Activated T-helper 2 cell treated with anti-CD3 and anti-CD28 coated beads, Interferon-gamma antibody, Interleukin-2, Interleukin-4, amounts not matched to agents 10 μg/mL and 5 μg/mL and 100 μg/mL, durations not matched to agents 14 hours and 24 hours and 36 hours (primary cell): Measurements from ENCODE around the gene IP6K2. TPM values are rescaled to one million over a fixed set of nuclear protein-coding genes. Genes with fewer than 3 reads are reported as not detected.
"Not testable (repeated sequence)": the region's sequence is repeated elsewhere in the genome, so short reads cannot be mapped to it uniquely, and the experiment has no call there.

ENCODE experiments used
- DNase-seq: peaks from one replicate; pipeline ENCODE4 v3.0.0; 2021; ENCODE audit warnings: low spot score
- H3K27ac Mint-ChIP-seq: one replicate; pipeline ENCODE4 v1.8.0; 2021; ENCODE audit warnings: mixed read lengths
- H3K27me3 Mint-ChIP-seq: one replicate; pipeline ENCODE4 v1.8.0; 2021; ENCODE audit warnings: low read depth, mixed read lengths
- H3K36me3 Mint-ChIP-seq: one replicate; pipeline ENCODE4 v1.8.0; 2021; ENCODE audit warnings: low read depth, mixed read lengths
- H3K4me1 Mint-ChIP-seq: one replicate; pipeline ENCODE4 v1.8.0; 2021; ENCODE audit warnings: low read depth, mixed read lengths
- H3K4me3 Mint-ChIP-seq: one replicate; pipeline ENCODE4 v1.8.0; 2021; ENCODE audit warnings: low read depth, mild to moderate bottlenecking, moderate library complexity, mixed read lengths
- H3K9me3 Mint-ChIP-seq: one replicate; pipeline ENCODE4 v1.8.0; 2021; ENCODE audit warnings: mixed read lengths
- intact Hi-C: fragments of 100-400 bp; cut with micrococcal nuclease; formaldehyde crosslinking; loops from one replicate; pipeline ENCODE4 v1.15.1; 2023
- total RNA-seq: library from RNA; stranded (reverse); gene quantifications from 2 replicates; pipeline ENCODE4 v1.2.3, GENCODE V29; 2022

The IP6K2 gene
- total RNA-seq, 1 donor from 2014 or later: 65.4 TPM

DNA sequence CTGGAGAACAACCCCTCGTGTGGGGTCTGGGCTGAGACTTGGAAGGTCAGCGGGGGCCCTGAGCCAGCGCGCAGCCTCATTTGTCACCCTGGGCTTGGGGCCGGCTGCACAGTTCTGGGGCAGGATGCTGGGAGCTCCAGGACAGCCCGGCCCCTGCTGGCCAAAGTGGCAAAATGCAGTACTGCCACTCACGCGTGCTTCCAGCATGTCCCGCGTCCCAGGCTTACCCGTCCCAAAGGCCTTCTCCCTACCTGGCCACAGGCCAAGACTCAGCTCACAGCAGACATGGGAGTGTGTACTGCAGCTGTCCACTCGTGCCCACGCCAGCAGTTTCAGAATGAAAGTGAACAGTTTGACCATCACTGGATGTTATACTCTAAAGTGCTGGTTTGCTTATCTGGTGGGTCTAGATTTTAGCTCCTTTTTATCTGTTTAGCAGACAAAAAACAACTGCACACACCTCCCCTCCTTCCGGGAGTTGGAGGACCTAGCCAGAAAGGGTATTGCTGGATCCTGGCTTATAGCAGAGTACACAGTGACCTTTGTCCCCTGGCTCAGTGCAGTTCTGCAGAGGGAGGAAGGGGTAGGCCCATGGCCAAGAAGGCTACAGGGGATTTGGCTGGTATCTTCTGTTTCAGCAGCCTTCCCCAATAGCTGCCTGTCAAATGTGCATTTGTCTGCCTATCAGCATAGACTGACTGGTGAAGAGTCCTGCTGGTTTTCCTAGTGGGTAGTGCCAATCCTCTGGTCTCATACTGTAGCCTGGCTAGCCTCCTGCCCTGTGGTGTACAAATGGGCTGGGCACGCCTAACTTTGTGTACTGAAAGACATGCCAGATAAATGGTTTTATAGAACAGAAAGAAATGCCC lies 23.2 kb upstream of the IP6K2 start:
- intact Hi-C loops: no loop called here
- H3K27ac Mint-ChIP-seq: no peak overlapping the region

DNA sequence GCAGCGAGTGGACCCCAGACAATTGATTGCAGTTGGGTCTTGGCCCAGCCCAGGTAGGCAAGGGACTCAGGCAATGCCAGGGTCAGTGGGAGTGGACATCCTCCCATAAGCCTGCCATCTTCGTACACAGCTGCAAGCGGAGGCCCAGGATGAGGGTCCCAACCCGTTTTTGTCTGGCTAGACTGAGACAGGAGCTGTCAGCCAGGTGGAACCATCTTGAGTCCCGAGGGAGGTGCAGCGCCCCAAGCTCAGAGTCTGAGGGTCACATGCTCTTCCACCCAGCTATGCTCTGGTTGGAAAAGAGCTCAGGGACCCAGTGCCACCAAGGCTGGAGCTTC lies 22.6 kb upstream of the IP6K2 start:
- H3K4me3 Mint-ChIP-seq: no peak overlapping the region
- intact Hi-C loops: no loop called here

More for the DNA sequence above, 23.2 kb upstream of the IP6K2 start:
- Mint-ChIP-seq H3K27me3 (no peaks in the 10 kb centered on the region), H3K4me3 (no peak overlapping the region), H3K36me3 (no peaks in the 10 kb centered on the region), H3K9me3 (no peaks in the 10 kb centered on the region), H3K4me1 (peaks cover 2% of the 10 kb centered on the region)
- peak; percentile 40 for DNase-seq

DNA sequence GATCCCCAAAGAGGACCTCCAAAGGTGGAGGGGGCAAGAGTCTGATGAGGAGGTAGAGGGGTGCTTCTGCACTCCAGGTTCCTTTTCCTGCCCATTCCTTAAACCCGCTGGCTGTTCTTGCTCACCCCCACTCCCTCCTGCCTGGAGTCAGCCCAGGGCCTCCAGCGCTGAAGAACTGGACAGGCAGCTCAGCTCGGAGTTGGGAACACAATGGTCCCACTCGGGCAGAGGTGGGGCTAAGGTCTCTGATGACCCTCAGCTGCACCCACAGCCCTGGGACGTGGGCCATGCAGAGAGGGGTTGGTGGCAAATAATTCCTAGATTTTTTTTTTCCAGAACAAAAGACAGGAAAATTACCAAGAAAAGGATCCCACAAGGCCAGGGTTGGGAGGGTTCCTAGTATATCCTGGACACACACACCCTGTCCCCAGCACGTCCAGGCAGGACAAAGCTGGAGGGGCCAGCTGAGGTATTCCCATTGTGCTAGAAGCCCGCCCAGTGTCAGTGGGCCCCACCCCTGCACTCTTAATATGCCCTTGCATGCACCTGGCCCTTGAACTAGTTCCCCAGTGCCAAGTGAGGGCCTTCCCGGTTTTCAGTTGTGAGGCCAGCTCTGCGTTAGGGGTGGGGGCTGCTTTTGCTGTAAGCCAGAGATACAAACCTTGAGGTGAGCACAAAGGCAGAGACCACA lies 22.1 kb upstream of the IP6K2 start:
- Mint-ChIP-seq H3K27ac (no peak overlapping the region), H3K36me3 (no peaks in the 10 kb centered on the region), H3K27me3 (no peaks in the 10 kb centered on the region), H3K4me1 (peaks cover 2% of the 10 kb centered on the region), H3K4me3 (no peak overlapping the region), H3K9me3 (no peaks in the 10 kb centered on the region)
- intact Hi-C loops: no loop called here
- DNase-seq: no peak

More for the DNA sequence above, 22.6 kb upstream of the IP6K2 start:
- Mint-ChIP-seq H3K36me3 (no peaks in the 10 kb centered on the region), H3K27ac (no peak overlapping the region), H3K27me3 (no peaks in the 10 kb centered on the region), H3K9me3 (no peaks in the 10 kb centered on the region), H3K4me1 (peaks cover 2% of the 10 kb centered on the region)
- DNase-seq: no peak

DNA sequence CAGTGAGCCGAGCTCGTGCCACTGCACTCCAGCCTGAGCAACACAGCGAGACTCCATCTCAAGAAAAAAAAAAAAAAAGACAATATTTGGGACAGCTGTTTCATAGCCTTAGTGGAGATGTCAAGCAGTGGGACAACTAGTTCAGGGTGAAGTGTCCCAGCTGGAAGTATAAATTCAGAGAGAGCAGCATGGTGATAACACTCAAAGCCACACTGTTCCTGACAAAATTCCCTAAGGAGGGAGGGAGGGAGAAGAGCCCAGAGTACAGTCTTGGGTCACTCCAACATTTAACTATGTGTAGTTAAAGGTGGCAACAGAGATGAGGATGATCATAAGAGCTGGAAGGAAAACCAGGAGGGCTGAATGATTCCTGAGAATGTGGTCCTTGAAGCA lies 21.1 kb upstream of the IP6K2 start:
- no peak for DNase-seq
- intact Hi-C loops: no loop called here
- Mint-ChIP-seq H3K9me3 (no peaks in the 10 kb centered on the region), H3K27me3 (no peaks in the 10 kb centered on the region), H3K27ac (no peak overlapping the region), H3K4me3 (no peak overlapping the region), H3K4me1 (peaks cover 2% of the 10 kb centered on the region), H3K36me3 (no peaks in the 10 kb centered on the region)

DNA sequence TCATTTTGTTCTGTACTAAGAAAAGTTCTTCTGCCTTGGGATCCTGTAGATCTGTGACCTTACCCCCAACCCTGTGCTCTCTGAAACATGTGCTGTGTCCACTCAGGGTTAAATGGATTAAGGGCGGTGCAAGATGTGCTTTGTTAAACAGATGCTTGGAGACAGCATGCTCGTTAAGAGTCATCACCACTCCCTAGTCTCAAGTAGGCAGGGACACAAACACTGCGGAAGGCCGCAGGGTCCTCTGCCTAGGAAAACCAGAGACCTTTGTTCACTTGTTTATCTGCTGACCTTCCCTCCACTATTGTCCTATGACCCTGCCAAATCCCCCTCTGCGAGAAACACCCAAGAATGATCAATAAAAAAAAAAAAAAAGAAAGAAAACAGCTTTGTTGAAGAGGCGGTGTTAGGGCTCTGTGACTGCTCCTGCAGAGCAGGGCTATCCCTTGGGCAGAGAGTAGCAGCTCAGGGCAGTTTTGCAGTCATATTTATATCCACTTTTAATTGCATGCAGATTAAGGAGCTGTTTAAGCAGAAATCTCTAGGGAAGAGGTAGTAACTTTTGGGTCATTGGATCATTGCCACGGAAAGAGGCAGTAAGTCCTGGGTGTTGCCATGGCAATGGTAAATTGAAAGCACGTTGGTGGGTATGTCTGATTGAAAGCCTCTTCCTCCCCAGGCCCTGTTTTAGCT lies 18.2 kb upstream of the IP6K2 start:
- DNase-seq, H3K36me3 Mint-ChIP-seq, H3K27me3 Mint-ChIP-seq, H3K4me3 Mint-ChIP-seq, intact Hi-C loops, H3K27ac Mint-ChIP-seq, H3K4me1 Mint-ChIP-seq, H3K9me3 Mint-ChIP-seq: not testable (repeated sequence)

DNA sequence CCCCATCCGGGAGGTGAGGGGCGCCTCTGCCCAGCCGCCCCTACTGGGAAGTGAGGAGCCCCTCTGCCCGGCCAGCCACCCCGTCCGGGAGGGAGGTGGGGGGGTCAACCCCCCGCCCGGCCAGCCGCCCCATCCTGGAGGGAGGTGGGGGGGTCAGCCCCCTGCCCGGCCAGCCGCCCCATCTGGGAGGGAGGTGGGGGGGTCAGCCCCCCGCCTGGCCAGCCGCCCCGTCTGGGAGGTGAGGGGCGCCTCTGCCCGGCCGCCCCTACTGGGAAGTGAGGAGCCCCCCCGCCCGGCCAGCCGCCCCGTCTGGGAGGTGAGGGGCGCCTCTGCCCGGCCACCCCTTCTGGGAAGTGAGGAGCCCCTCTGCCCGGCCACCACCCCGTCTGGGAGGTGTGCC lies 17.5 kb upstream of the IP6K2 start:
- DNase-seq, H3K36me3 Mint-ChIP-seq, intact Hi-C loops, H3K4me3 Mint-ChIP-seq, H3K27me3 Mint-ChIP-seq, H3K4me1 Mint-ChIP-seq, H3K27ac Mint-ChIP-seq, H3K9me3 Mint-ChIP-seq: not testable (repeated sequence)

DNA sequence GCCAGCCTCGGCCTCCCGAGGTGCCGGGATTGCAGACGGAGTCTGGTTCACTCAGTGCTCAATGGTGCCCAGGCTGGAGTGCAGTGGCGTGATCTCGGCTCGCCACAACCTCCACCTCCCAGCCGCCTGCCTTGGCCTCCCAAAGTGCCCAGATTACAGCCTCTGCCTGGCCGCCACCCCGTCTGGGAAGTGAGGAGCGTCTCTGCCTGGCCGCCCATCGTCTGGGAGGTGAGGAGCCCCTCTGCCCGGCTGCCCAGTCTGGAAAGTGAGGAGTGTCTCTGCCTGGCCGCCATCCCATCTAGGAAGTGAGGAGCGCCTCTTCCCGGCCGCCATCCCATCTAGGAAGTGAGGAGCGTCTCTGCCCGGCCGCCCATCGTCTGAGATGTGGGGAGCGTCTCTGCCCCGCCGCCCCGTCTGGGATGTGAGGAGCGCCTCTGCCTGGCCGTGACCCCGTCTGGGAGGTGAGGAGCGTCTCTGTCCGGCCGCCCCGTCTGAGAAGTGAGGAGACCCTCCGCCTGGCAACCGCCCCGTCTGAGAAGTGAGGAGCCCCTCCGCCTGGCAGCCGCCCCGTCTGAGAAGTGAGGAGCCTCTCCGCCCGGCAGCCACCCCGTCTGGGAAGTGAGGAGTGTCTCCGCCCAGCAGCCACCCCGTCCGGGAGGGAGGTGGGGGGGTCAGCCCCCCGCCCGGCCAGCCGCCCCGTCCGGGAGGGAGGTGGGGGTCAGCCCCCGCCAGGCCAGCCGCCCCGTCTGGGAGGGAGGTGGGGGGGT lies 16.9 kb upstream of the IP6K2 start:
- H3K36me3 Mint-ChIP-seq, H3K4me3 Mint-ChIP-seq, H3K27me3 Mint-ChIP-seq, intact Hi-C loops, H3K4me1 Mint-ChIP-seq, DNase-seq, H3K9me3 Mint-ChIP-seq, H3K27ac Mint-ChIP-seq: not testable (repeated sequence)

DNA sequence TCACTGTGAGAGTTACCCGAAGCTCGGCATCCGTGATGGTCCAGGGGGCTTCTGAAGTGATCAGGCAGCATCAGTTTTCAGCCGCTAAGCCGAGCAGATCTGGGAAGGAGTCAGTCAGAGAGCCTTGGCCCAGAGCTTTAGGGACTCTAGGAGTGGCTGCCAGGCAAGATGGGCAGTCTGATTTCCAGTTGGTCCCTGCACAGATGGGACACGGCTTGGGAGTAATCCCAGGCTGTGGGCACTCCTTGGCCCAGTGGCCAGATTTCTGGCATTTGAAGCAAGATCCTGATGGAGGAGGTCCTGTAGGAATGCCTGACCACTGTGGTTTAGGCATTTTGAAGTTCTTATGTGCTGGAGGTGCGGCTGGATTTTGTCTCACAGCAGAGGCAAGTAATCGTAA lies 10.5 kb upstream of the IP6K2 start:
- intact Hi-C loops: no loop called here
- no peaks in the 10 kb centered on the region for H3K36me3 Mint-ChIP-seq
- H3K4me3 Mint-ChIP-seq: no peak overlapping the region

DNA sequence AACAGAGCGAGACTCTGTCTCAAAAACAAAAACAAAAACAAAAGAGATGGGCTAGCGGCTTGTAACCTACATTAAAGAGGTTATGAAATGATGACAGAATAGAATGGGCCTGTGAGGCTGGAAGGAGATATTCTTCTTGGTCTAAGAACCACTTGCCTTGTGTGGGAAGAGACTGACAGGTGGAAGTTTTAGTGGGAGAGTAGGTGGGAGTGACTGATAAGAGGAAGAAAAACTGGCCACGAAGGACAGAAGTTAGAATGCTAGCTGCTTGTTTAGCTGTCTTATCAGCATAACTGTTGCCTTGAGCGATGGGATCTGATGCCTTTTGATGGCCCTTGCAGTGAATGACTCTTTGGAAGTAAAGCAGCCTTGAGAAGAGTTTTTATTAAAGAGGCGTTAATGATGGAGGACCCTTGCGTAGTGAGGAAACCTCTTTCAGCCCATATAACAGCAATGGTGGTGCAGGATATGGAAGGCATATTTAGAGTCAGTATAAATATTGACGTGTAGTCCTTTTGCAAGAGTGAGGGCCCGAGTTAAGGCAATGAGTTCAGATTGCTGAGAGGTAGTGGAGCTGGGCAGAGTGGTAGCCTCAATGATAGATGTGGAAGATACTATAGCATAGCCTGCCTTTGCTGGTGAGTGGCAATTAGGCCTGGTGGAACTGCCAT lies 8.3 kb upstream of the IP6K2 start:
- H3K4me3 Mint-ChIP-seq, H3K4me1 Mint-ChIP-seq, DNase-seq, intact Hi-C loops, H3K9me3 Mint-ChIP-seq, H3K36me3 Mint-ChIP-seq, H3K27ac Mint-ChIP-seq: not testable (repeated sequence)
- H3K27me3 Mint-ChIP-seq: peaks cover 16% of the 10 kb centered on the region

More for the DNA sequence above, 10.5 kb upstream of the IP6K2 start:
- no peak for DNase-seq
- Mint-ChIP-seq H3K9me3 (no peaks in the 10 kb centered on the region), H3K27ac (no peak overlapping the region), H3K27me3 (peaks cover 11% of the 10 kb centered on the region), H3K4me1 (no peaks in the 10 kb centered on the region)

DNA sequence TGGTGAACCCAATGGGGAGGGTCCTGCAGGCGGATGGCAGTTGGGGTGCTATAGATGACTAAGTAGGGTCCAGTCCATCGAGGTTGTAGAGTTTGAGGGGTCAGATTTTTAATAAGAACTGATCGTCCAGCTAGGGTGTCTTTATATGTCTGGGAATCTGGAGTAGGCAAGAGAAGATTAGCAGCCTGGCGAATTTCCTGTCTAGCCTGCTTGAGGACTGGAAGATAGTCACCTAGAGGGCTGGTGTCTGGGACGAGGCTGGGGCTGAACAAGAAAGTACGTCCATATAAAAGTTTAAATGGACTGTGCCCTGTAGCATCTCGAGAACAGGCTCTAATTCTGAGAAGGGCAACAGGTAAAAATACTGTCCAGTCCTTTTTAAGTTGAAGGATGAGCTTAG lies 6.7 kb upstream of the IP6K2 start:
- H3K4me1 Mint-ChIP-seq: no peaks in the 10 kb centered on the region
- H3K27me3 Mint-ChIP-seq: peaks cover 24% of the 10 kb centered on the region
- H3K27ac Mint-ChIP-seq: no peak overlapping the region
- H3K36me3 Mint-ChIP-seq: no peaks in the 10 kb centered on the region
- DNase-seq: no peak
- H3K4me3 Mint-ChIP-seq: no peak overlapping the region
- no peaks in the 10 kb centered on the region for H3K9me3 Mint-ChIP-seq
- intact Hi-C loops: no loop called here

DNA sequence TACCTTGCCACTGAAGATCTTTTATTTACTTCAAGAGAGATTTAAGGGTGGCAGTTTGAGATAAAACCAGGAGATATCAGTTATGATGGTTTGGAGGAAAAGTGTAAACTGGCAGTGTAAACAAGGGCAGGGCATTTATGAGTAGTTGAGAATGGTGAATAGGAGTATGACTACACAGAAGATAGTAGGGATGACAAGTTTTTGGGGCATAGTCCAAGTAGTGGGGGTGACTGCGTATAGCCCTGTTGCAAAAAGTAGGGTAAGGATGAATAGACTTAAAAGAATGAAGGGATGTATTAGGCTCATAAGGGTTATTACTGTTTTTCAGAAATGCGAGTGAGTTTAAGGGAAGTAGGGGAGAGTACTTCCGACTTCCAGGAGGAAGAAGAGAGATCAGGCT lies 6.3 kb upstream of the IP6K2 start:
- intact Hi-C loops, H3K4me3 Mint-ChIP-seq, H3K36me3 Mint-ChIP-seq, H3K9me3 Mint-ChIP-seq, DNase-seq, H3K27ac Mint-ChIP-seq, H3K4me1 Mint-ChIP-seq: not testable (repeated sequence)
- H3K27me3 Mint-ChIP-seq: peaks cover 24% of the 10 kb centered on the region

DNA sequence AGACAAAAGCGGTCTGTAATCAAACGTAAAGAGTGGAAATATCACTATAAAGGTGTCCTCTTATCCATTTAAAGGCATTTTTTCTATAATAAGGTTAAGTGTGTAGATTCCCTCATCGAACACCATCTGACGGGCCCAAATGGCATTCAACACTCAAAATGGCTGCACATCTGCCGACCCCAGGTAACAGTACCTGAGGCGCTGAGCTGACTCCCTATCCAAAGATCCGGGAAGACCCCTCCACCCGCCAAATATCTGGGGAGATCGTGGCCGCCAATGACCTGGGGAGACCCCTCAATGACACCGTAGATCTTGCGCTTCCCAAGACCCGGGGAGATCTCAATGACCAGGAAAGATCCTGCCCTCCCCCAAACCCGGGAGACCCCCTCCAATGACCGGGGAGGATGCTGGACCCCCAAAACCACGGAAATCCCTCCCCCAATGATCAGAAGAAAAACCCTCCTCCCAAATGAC lies 476 bp downstream of the IP6K2 start:
- peak; percentile 16 for DNase-seq
- Mint-ChIP-seq H3K4me3 (peak overlapping the region; percentile 98), H3K27me3 (peaks cover 13% of the 10 kb centered on the region), H3K4me1 (peaks cover 29% of the 10 kb centered on the region), H3K27ac (peak overlapping the region; percentile 97), H3K9me3 (no peaks in the 10 kb centered on the region), H3K36me3 (peaks cover 36% of the 10 kb centered on the region)
- intact Hi-C loops: loop anchor here (2.0 kb wide), 2 partner anchors 32 to 202 kb away; partner anchors contain the start of genes ARIH2 and NCKIPSD
